Parathyroid adenoma (tissue), 2 donors: ENCODE results near the gene TRAPPC6A.

ENCODE experiments used
- H2AFZ ChIP-seq: fragments of 300-600 bp; sonication (generic); one replicate; pipeline ENCODE4 v1.7.0; 2017; ENCODE audit warnings: antibody characterized with exemption, mild to moderate bottlenecking
- H3K27ac ChIP-seq: fragments of 300-600 bp; sonication (generic); one replicate; pipeline ENCODE4 v1.7.0; 2017
- H3K27me3 ChIP-seq: fragments of 300-600 bp; sonication (generic); one replicate; pipeline ENCODE4 v1.7.0; 2017; ENCODE audit warnings: low read length; ENCODE audit not compliant: control insufficient read depth, insufficient read depth
- H3K36me3 ChIP-seq: fragments of 300-600 bp; sonication (generic); one replicate; pipeline ENCODE4 v1.7.0; 2017; ENCODE audit warnings: low read length; ENCODE audit not compliant: control insufficient read depth, insufficient read depth
- H3K4me1 ChIP-seq: fragments of 300-600 bp; sonication (generic); one replicate; pipeline ENCODE4 v1.7.0; 2017; ENCODE audit warnings: control low read depth
- H3K4me2 ChIP-seq: fragments of 300-600 bp; sonication (generic); one replicate; pipeline ENCODE4 v1.7.0; 2017; ENCODE audit warnings: low read length
- H3K4me3 ChIP-seq: fragments of 300-600 bp; sonication (generic); one replicate; pipeline ENCODE4 v1.7.0; 2017; ENCODE audit warnings: low read depth, low read length
- H3K79me2 ChIP-seq: fragments of 300-600 bp; sonication (generic); one replicate; pipeline ENCODE4 v1.7.0; 2017; ENCODE audit warnings: control low read depth
- H3K9ac ChIP-seq: fragments of 300-600 bp; sonication (generic); one replicate; pipeline ENCODE4 v1.7.0; 2017; ENCODE audit warnings: mild to moderate bottlenecking
- H3K9me3 ChIP-seq: fragments of 300-600 bp; sonication (generic); one replicate; pipeline ENCODE4 v1.7.0; 2017; ENCODE audit warnings: low read length; ENCODE audit not compliant: control insufficient read depth
- TF ChIP-seq, protein P1 (sequence below): fragments of 300-600 bp; sonication (generic); IDR thresholded peaks from one replicate; pipeline ENCODE4 v1.7.0; 2017; ENCODE audit warnings: antibody characterized with exemption, mild to moderate bottlenecking
- donor health status: primary hyperparathyroidism.

The TRAPPC6A gene

DNA sequence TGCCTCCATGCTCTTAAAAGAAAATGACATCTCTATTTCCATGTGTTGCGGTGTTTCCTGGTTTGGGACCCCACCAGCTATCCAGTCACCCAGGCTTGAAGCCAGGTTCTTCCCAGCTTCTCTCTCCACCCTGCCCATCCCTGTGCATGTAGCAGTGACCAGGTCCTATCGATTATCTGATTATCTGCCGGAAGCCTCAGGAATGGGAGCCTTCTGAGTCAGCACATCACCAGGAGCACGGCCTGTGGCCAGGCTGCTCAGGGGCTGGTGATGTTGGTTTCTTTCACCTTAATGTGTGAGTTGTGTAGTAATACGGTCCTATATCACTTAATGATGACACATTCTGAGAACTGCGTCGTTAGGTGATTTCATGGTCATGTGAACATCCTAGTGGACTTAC is 51.4 kb downstream of the TRAPPC6A start:
- TF ChIP-seq, protein P1, sequence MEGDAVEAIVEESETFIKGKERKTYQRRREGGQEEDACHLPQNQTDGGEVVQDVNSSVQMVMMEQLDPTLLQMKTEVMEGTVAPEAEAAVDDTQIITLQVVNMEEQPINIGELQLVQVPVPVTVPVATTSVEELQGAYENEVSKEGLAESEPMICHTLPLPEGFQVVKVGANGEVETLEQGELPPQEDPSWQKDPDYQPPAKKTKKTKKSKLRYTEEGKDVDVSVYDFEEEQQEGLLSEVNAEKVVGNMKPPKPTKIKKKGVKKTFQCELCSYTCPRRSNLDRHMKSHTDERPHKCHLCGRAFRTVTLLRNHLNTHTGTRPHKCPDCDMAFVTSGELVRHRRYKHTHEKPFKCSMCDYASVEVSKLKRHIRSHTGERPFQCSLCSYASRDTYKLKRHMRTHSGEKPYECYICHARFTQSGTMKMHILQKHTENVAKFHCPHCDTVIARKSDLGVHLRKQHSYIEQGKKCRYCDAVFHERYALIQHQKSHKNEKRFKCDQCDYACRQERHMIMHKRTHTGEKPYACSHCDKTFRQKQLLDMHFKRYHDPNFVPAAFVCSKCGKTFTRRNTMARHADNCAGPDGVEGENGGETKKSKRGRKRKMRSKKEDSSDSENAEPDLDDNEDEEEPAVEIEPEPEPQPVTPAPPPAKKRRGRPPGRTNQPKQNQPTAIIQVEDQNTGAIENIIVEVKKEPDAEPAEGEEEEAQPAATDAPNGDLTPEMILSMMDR: no peak
- peaks cover 30% of the 10 kb centered on the region for H3K79me2 ChIP-seq
- no peak overlapping the region for H3K9ac ChIP-seq
- no peak overlapping the region for H2AFZ ChIP-seq
- no peak overlapping the region for H3K27ac ChIP-seq
- H3K4me3 ChIP-seq: no peak overlapping the region
- peaks cover 3% of the 10 kb centered on the region for H3K4me1 ChIP-seq
- no peaks in the 10 kb centered on the region for H3K27me3 ChIP-seq
- no peaks in the 10 kb centered on the region for H3K9me3 ChIP-seq
- no peak overlapping the region for H3K4me2 ChIP-seq
- H3K36me3 ChIP-seq: no peaks in the 10 kb centered on the region

GRCh38 chr19:45125975-45126493 is 52.0 kb downstream of the TRAPPC6A start:
- Histone ChIP-seq H3K4me2 (no peak overlapping the region), H3K27ac (no peak overlapping the region), H3K79me2 (peaks cover 36% of the 10 kb centered on the region), H3K9ac (no peak overlapping the region), H3K36me3 (no peaks in the 10 kb centered on the region), H3K4me1 (peaks cover 3% of the 10 kb centered on the region), H3K9me3 (no peaks in the 10 kb centered on the region), H3K27me3 (no peaks in the 10 kb centered on the region), H2AFZ (no peak overlapping the region), H3K4me3 (no peak overlapping the region)
- TF ChIP-seq, protein P1: peak; percentile 78

DNA sequence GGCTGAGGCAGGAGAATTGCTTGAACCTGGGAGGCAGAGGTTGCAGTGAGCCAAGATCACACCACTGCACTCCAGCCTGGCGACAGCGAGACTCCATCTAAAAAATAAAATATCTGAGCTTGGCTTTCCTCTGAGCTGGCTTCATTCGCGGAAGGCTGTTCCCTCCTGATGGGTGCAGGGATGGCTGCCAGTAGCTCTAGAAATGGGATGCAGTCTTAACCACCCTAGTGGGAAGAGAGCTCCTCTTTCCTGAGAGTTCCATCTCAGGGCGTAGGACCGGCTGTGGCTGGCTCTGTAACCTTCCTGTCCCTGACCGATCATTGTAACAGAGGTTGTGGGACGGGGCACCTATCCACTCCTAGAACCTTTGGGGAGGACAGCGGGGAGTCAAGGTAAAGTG is 52.7 kb downstream of the TRAPPC6A start:
- TF ChIP-seq, protein P1: no peak

GRCh38 chr19:45124021-45124420 is 54.0 kb downstream of the TRAPPC6A start:
- TF ChIP-seq, protein P1: no peak
- Histone ChIP-seq H3K36me3 (no peaks in the 10 kb centered on the region), H3K4me3 (no peak overlapping the region), H3K9ac (no peak overlapping the region), H3K4me2 (no peak overlapping the region), H2AFZ (no peak overlapping the region), H3K79me2 (peaks cover 51% of the 10 kb centered on the region), H3K4me1 (peaks cover 3% of the 10 kb centered on the region), H3K9me3 (no peaks in the 10 kb centered on the region), H3K27ac (no peak overlapping the region), H3K27me3 (no peaks in the 10 kb centered on the region)

More for the DNA sequence above, 52.7 kb downstream of the TRAPPC6A start:
- Histone ChIP-seq H3K9me3 (no peaks in the 10 kb centered on the region), H2AFZ (no peak overlapping the region), H3K27me3 (no peaks in the 10 kb centered on the region), H3K9ac (no peak overlapping the region), H3K4me2 (no peak overlapping the region), H3K4me1 (peaks cover 3% of the 10 kb centered on the region), H3K27ac (no peak overlapping the region), H3K79me2 (peaks cover 40% of the 10 kb centered on the region), H3K36me3 (no peaks in the 10 kb centered on the region), H3K4me3 (no peak overlapping the region)

GRCh38 chr19:45123440-45123850 is 54.6 kb downstream of the TRAPPC6A start:
- no peak overlapping the region for H3K4me2 ChIP-seq
- TF ChIP-seq, protein P1: no peak
- H2AFZ ChIP-seq: no peak overlapping the region
- H3K9me3 ChIP-seq: no peaks in the 10 kb centered on the region
- no peak overlapping the region for H3K27ac ChIP-seq
- peaks cover 3% of the 10 kb centered on the region for H3K4me1 ChIP-seq
- peaks cover 55% of the 10 kb centered on the region for H3K79me2 ChIP-seq
- no peaks in the 10 kb centered on the region for H3K36me3 ChIP-seq
- no peaks in the 10 kb centered on the region for H3K27me3 ChIP-seq
- H3K4me3 ChIP-seq: no peak overlapping the region
- no peak overlapping the region for H3K9ac ChIP-seq
